SK-N-SH (cell line): Measurements from ENCODE around the gene ENOX1. TPM values are rescaled to one million over a fixed set of nuclear protein-coding genes. Genes with fewer than 3 reads are reported as not detected.
A peak's percentile ranks its signal among the peaks of the same experiment; 100 is the strongest.

Source experiments
- CTCF ChIA-PET: fragments of 300-600, 350-600 bp; formaldehyde crosslinking; extraction: SDS; loops from one replicate; lab custom pipeline; 2021; lab: Yijun Ruan, JAX
- POLR2A ChIA-PET: fragments of 350-600 bp; sonication (Branson Sonifier 250); formaldehyde crosslinking; extraction: SDS; loops from one replicate; lab custom pipeline; 2020; ENCODE audit warnings: antibody characterized with exemption, inconsistent platforms; lab: Yijun Ruan, JAX
- DNase-seq: peaks from one replicate; pipeline ENCODE4 v3.0.0; 2012
- H2AFZ ChIP-seq: fragments of 200-600 bp; sonication (generic); 2 replicates; pipeline ENCODE4 v1.8.1; 2016; ENCODE audit warnings: antibody characterized with exemption, mild to moderate bottlenecking, low read depth
- H3F3A ChIP-seq: fragments of 200-600 bp; sonication (generic); replicated peaks from 2 replicates; pipeline ENCODE3; 2016; ENCODE audit warnings: antibody characterized with exemption, mild to moderate bottlenecking; ENCODE audit not compliant: insufficient read depth
- H3K27ac ChIP-seq, 2 experiments: fragments of 200-500 bp in 1 of 2; fragments of 200-600 bp in 1 of 2; sonication (Bioruptor generic) in 1 of 2; sonication (generic), shearing (Covaris generic) in 1 of 2; 2 replicates each; pipeline versions ENCODE4 v1.5.1 to v1.6.1; 2014 to 2016; ENCODE audit warnings: low read depth in 2 of 2, inconsistent platforms in 1 of 2, low read length in 1 of 2, mild to moderate bottlenecking in 1 of 2, mixed read lengths in 1 of 2
- H3K27me3 ChIP-seq: fragments of 200-600 bp; sonication (generic), shearing (Covaris generic); 2 replicates; pipeline ENCODE4 v1.6.1; 2016; ENCODE audit warnings: mixed run types; ENCODE audit not compliant: insufficient read depth
- H3K36me3 ChIP-seq, 2 experiments: fragments of 200-500 bp in 1 of 2; fragments of 200-600 bp in 1 of 2; sonication (Bioruptor generic) in 1 of 2; sonication (generic) in 1 of 2; replicated peaks in 1 of 2; 2 replicates each; pipeline versions ENCODE3 to v1.5.1; 2014 to 2016; ENCODE audit warnings: low read length in 1 of 2, mild to moderate bottlenecking in 1 of 2; ENCODE audit not compliant: insufficient read depth in 2 of 2, control insufficient read depth in 1 of 2
- H3K4me1 ChIP-seq, 2 experiments: fragments of 200-500 bp in 1 of 2; fragments of 200-600 bp in 1 of 2; sonication (Bioruptor generic) in 1 of 2; sonication (generic), shearing (Covaris generic) in 1 of 2; 2 replicates each; pipeline versions ENCODE4 v1.5.1 to v1.6.1; 2014 to 2016; ENCODE audit warnings: low read depth in 1 of 2, low read length in 1 of 2, mixed run types in 1 of 2; ENCODE audit not compliant: insufficient read depth in 2 of 2, control insufficient read depth in 1 of 2
- H3K4me2 ChIP-seq: fragments of 200-600 bp; sonication (generic), shearing (Covaris generic); 2 replicates; pipeline ENCODE4 v1.6.1; 2017; ENCODE audit warnings: mixed run types
- H3K4me3 ChIP-seq, 2 experiments: fragments of 200-500 bp in 1 of 2; fragments of 200-600 bp in 1 of 2; sonication (Bioruptor generic) in 1 of 2; sonication (generic), shearing (Covaris generic) in 1 of 2; 2 replicates each; pipeline versions ENCODE4 v1.5.1 to v1.8.1; 2014 to 2016; ENCODE audit warnings: low read depth in 2 of 2, inconsistent platforms in 1 of 2, low read length in 1 of 2, mild to moderate bottlenecking in 1 of 2, mixed read lengths in 1 of 2, moderate library complexity in 1 of 2
- H3K79me2 ChIP-seq: fragments of 200-600 bp; sonication (generic); 2 replicates; pipeline ENCODE4 v1.8.1; 2017; ENCODE audit warnings: mild to moderate bottlenecking; ENCODE audit not compliant: insufficient read depth
- H3K9ac ChIP-seq: fragments of 200-600 bp; sonication (generic); 2 replicates; pipeline ENCODE4 v1.6.1; 2017; ENCODE audit warnings: mixed run types
- H3K9me2 ChIP-seq: fragments of 200-600 bp; sonication (generic); 2 replicates; pipeline ENCODE4 v1.6.1; 2017; ENCODE audit warnings: mixed run types
- H3K9me3 ChIP-seq: fragments of 200-600 bp; sonication (generic); 2 replicates; pipeline ENCODE4 v1.6.1; 2017; ENCODE audit warnings: mixed run types, mild to moderate bottlenecking, moderate library complexity
- H4K20me1 ChIP-seq: fragments of 200-600 bp; sonication (generic); 2 replicates; pipeline ENCODE4 v1.6.1; 2017; ENCODE audit warnings: mild to moderate bottlenecking, mixed run types; ENCODE audit not compliant: insufficient read depth
- ELF1 ChIP-seq: IDR thresholded peaks from 2 replicates; pipeline ENCODE4 v1.4.0; 2012
- EZH2phosphoT487 ChIP-seq: fragments of 200-600 bp; sonication (generic); IDR thresholded peaks from 2 replicates; pipeline ENCODE4 v1.6.1; 2017; ENCODE audit warnings: low read depth, mixed run types, mild to moderate bottlenecking, antibody characterized with exemption, moderate library complexity, borderline replicate concordance
- FOXM1 ChIP-seq: IDR thresholded peaks from 2 replicates; pipeline ENCODE4 v1.4.0; 2012; ENCODE audit warnings: low read depth, mild to moderate bottlenecking
- GATA2 ChIP-seq: sonication (generic); formaldehyde crosslinking; IDR thresholded peaks from 2 replicates; pipeline ENCODE4 v1.5.0; 2020; ENCODE audit warnings: mild to moderate bottlenecking, missing genetic modification reagents
- JUND ChIP-seq: IDR thresholded peaks from 2 replicates; pipeline ENCODE4 v1.4.0; 2012
- MEF2A ChIP-seq: IDR thresholded peaks from 2 replicates; pipeline ENCODE4 v1.4.0; 2012; ENCODE audit warnings: low read depth, borderline replicate concordance
- NFIC ChIP-seq: IDR thresholded peaks from 2 replicates; pipeline ENCODE4 v1.4.0; 2012; ENCODE audit warnings: borderline replicate concordance
- NRF1 ChIP-seq: IDR thresholded peaks from 2 replicates; pipeline ENCODE4 v1.6.1; 2012; ENCODE audit warnings: low read depth, mild to moderate bottlenecking, low read length
- RCOR1 ChIP-seq: fragments of 150-350 bp; IDR thresholded peaks from 2 replicates; pipeline ENCODE4 v1.6.1; 2017; ENCODE audit warnings: antibody characterized with exemption, low read length
- RXRA ChIP-seq: IDR thresholded peaks from 2 replicates; pipeline ENCODE4 v1.4.0; 2012; ENCODE audit warnings: low read depth, mild to moderate bottlenecking, borderline replicate concordance
- SMC3 ChIP-seq: IDR thresholded peaks from 2 replicates; pipeline ENCODE4 v1.6.1; 2012; ENCODE audit warnings: low read depth, low read length, improper control_type of control experiment
- TCF12 ChIP-seq: IDR thresholded peaks from 2 replicates; pipeline ENCODE4 v1.4.0; 2012
- TEAD4 ChIP-seq: IDR thresholded peaks from 2 replicates; pipeline ENCODE4 v1.4.0; 2012; ENCODE audit warnings: mild to moderate bottlenecking, borderline replicate concordance; ENCODE audit not compliant: insufficient read depth
- USF1 ChIP-seq: IDR thresholded peaks from 2 replicates; pipeline ENCODE4 v1.4.0; 2012; ENCODE audit warnings: low read depth, borderline replicate concordance
- USF2 ChIP-seq: fragments of 150-350 bp; IDR thresholded peaks from 2 replicates; pipeline ENCODE4 v1.6.1; 2017; ENCODE audit warnings: antibody characterized with exemption, low read length, low read depth, borderline replicate concordance
- WGBS: methylation state at CpG from one replicate; pipeline ENCODE4 v1.1.6; 2017; ENCODE audit warnings: low lambda C conversion rate; 5-methylcytosine and 5-hydroxymethylcytosine counted together
- polyA plus RNA-seq, 3 experiments: library from polyadenylated mRNA; depleted of rRNA; stranded (reverse); fragments of >200 nt; gene quantifications; 2 replicates each; pipeline ENCODE4 v1.2.3, GENCODE V29; 2012

The ENOX1 gene
- polyA plus RNA-seq, 1 of the 3 experiments (the other 2 are of a cell fraction) = 5.8 TPM

GRCh38 chr13:43551897-43552456 lies 234.8 kb downstream of the ENOX1 start:
- POLR2A ChIA-PET = no interaction called here
- 91% methylated on average over 3 of the region's 3 CpGs for WGBS
- CTCF ChIA-PET = interaction anchor here (1.4 kb wide), 1 partner anchor 15 kb away, joined by 3 read pairs; no protein-coding TSS in a partner anchor

GRCh38 chr13:43546816-43547215 lies 240.0 kb downstream of the ENOX1 start:
- H4K20me1 ChIP-seq = no peaks in the 10 kb centered on the region
- H3K79me2 ChIP-seq = no peaks in the 10 kb centered on the region
- WGBS = 68% methylated on average over 3 of the region's 3 CpGs
- H3F3A ChIP-seq = no peaks in the 10 kb centered on the region
- H3K36me3 ChIP-seq = no peaks in the 10 kb centered on the region
- no peak overlapping the region for H3K4me3 ChIP-seq
- no peak overlapping the region for H2AFZ ChIP-seq
- H3K9me3 ChIP-seq = no peaks in the 10 kb centered on the region
- H3K9me2 ChIP-seq = no peaks in the 10 kb centered on the region
- H3K27me3 ChIP-seq = no peaks in the 10 kb centered on the region
- DNase-seq = no peak
- CTCF ChIA-PET = no interaction called here
- H3K27ac ChIP-seq = no peak overlapping the region; a peak in 1 of 4 replicates
- no peak overlapping the region for H3K4me2 ChIP-seq
- TF ChIP-seq TCF12 = no peak
- TF ChIP-seq RXRA = no peak
- TF ChIP-seq FOXM1 = no peak
- no peak for TF ChIP-seq NRF1
- TF ChIP-seq SMC3 = no peak
- TF ChIP-seq NFIC = no peak
- TF ChIP-seq EZH2phosphoT487 = no peak
- H3K4me1 ChIP-seq = peaks cover 0 to 26% of the 10 kb centered on the region in 2 experiments; a peak in 2 of 4 replicates
- no peak overlapping the region for H3K9ac ChIP-seq
- POLR2A ChIA-PET = no interaction called here

More at GRCh38 chr13:43551897-43552456, 234.8 kb downstream of the ENOX1 start:
- TF ChIP-seq MEF2A (no peak), FOXM1 (no peak)
- Histone ChIP-seq H3K36me3 (no peaks in the 10 kb centered on the region), H3F3A (no peaks in the 10 kb centered on the region), H3K9me2 (no peaks in the 10 kb centered on the region), H2AFZ (no peak overlapping the region), H3K9ac (no peak overlapping the region), H3K27ac (no peak overlapping the region), H3K4me2 (no peak overlapping the region), H4K20me1 (no peaks in the 10 kb centered on the region), H3K27me3 (no peaks in the 10 kb centered on the region), H3K4me1 (peaks cover 0 to under 1% of the 10 kb centered on the region in 2 experiments; a peak in 2 of 4 replicates), H3K9me3 (no peaks in the 10 kb centered on the region), H3K79me2 (no peaks in the 10 kb centered on the region), H3K4me3 (no peak overlapping the region)
- DNase-seq = no peak

DNA sequence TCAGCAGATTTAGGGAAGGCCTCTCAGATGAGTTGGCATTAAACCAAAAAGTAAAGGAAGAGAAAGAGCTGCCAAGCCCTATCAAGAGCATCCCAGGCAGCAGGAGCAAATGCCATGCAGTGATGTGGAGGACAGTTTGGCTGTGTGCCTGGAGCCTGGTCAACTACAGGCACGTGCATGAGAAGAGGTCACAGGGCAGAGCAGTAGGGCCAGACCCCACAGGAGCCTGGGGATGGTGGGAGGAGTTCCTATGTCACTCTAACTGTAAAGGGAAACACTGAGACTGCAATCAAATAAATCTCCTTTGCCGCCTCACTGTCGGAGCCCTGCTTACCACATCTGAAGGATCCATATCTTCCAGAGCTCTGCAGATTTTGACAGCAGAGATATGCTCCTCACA lies 240.5 kb downstream of the ENOX1 start:
- H3K27me3 ChIP-seq = no peaks in the 10 kb centered on the region
- H3K4me3 ChIP-seq = no peak overlapping the region
- no peaks in the 10 kb centered on the region for H3K9me3 ChIP-seq
- TF ChIP-seq TEAD4 = no peak
- TF ChIP-seq USF2 = no peak
- TF ChIP-seq JUND = no peak
- no peak for TF ChIP-seq EZH2phosphoT487
- TF ChIP-seq ELF1 = no peak
- peak; percentile 59 for TF ChIP-seq NFIC
- TF ChIP-seq FOXM1 = no peak
- TF ChIP-seq RCOR1 = peak; percentile 34; the same call in 1 of the 2 replicates
- TF ChIP-seq GATA2 (CRISPR knock-in tag) = peak; percentile 48
- TF ChIP-seq USF1 = no peak
- ChIA-PET CTCF (interaction anchor here (1.0 kb wide), 1 partner anchor 9 kb away, joined by 3 read pairs; no protein-coding TSS in a partner anchor), POLR2A (no interaction called here)
- H3K36me3 ChIP-seq = no peaks in the 10 kb centered on the region
- no peak overlapping the region for H3K4me2 ChIP-seq
- no peaks in the 10 kb centered on the region for H4K20me1 ChIP-seq
- peak; percentile 58 for DNase-seq
- H3K4me1 ChIP-seq = peaks cover 0 to 26% of the 10 kb centered on the region in 2 experiments; a peak in 2 of 4 replicates
- no peaks in the 10 kb centered on the region for H3F3A ChIP-seq
- no peaks in the 10 kb centered on the region for H3K9me2 ChIP-seq
- WGBS = 70% methylated on average over 3 of the region's 3 CpGs
- no peaks in the 10 kb centered on the region for H3K79me2 ChIP-seq
- H3K27ac ChIP-seq = peak overlapping the region in 1 of 2 experiments; percentile 16; a peak in 1 of 4 replicates
- H3K9ac ChIP-seq = no peak overlapping the region
- H2AFZ ChIP-seq = no peak overlapping the region
